HepG2 (cell line): ENCODE measurements around the gene NOP9. TPM values are rescaled to one million over a fixed set of nuclear protein-coding genes. Genes with fewer than 3 reads are reported as not detected.

Source experiments
- ATAC-seq: fragments of 200-7000 bp; cut with Tn5 transposase; 3 replicates; pipeline ENCODE4 v1.9.1; 2020; ENCODE audit warnings: mild to moderate bottlenecking, moderate library complexity
- BruUV-seq: library from RNA; stranded (reverse); fragments of 400-500 nt; replicated peaks from 2 replicates; lab custom pipeline; 2021; lab: Mats Ljungman, UMichigan
- CTCF ChIA-PET: fragments of 300-600 bp; formaldehyde crosslinking; extraction: SDS; loops from one replicate; lab custom pipeline; 2021; ENCODE audit warnings: low total read pairs, inconsistent platforms, low intra/inter-chr PET ratio; lab: Yijun Ruan, JAX
- POLR2A ChIA-PET: fragments of 350-600 bp; sonication (Branson Sonifier 250); formaldehyde crosslinking; loops from one replicate; lab custom pipeline; 2020; ENCODE audit warnings: antibody characterized with exemption, inconsistent platforms; lab: Yijun Ruan, JAX
- DNase-seq: peaks from one replicate; pipeline ENCODE4 v3.0.0-alpha.2; 2015; ENCODE audit warnings: low spot score
- FAIRE-seq: peaks from 3 replicates; lab custom pipeline; 2011; peaks lifted over from hg19 to GRCh38; lab: Jason Lieb, UNC
- H2AFZ ChIP-seq: one replicate; pipeline ENCODE4 v1.6.1; 2011; ENCODE audit warnings: low read length, inconsistent platforms
- H3K27ac ChIP-seq: fragments of 300-600 bp; 3 replicates; pipeline ENCODE4 v1.8.0; 2011; ENCODE audit warnings: mixed run types, mild to moderate bottlenecking, mixed read lengths, low read length, inconsistent platforms; ENCODE audit not compliant: insufficient read depth; ENCODE audit errors: extremely low read length
- H3K27me3 ChIP-seq, 2 experiments: fragments of 200-600 bp in 1 of 2; 2 replicates in 1 of 2; 3 replicates in 1 of 2; pipeline versions ENCODE4 v1.6.0 to v1.8.0; 2011; ENCODE audit warnings: low read length in 2 of 2, mild to moderate bottlenecking in 2 of 2, moderate library complexity in 2 of 2, inconsistent platforms in 1 of 2; ENCODE audit not compliant: insufficient read depth in 2 of 2, control insufficient read depth in 1 of 2
- H3K36me3 ChIP-seq, 2 experiments: fragments of 200-600 bp in 1 of 2; replicated peaks in 1 of 2; 2 replicates in 1 of 2; 3 replicates in 1 of 2; pipeline versions ENCODE4 v1.5.1 to v1.8.0; 2011; ENCODE audit warnings: low read length in 2 of 2, inconsistent platforms in 1 of 2; ENCODE audit not compliant: insufficient read depth in 2 of 2, control insufficient read depth in 1 of 2
- H3K4me1 ChIP-seq: 2 replicates; pipeline ENCODE4 v1.5.1; 2012; ENCODE audit warnings: low read length, inconsistent platforms; ENCODE audit not compliant: insufficient read depth
- H3K4me2 ChIP-seq: 2 replicates; pipeline ENCODE4 v1.6.0; 2011; ENCODE audit warnings: low read depth, low read length, inconsistent platforms
- H3K4me3 ChIP-seq, 3 experiments: fragments of 200-600 bp in 1 of 3; sonication (generic), shearing (Covaris generic) in 1 of 3; replicated peaks in 1 of 3; 2 replicates each; pipeline ENCODE4 v1.5.1; 2011 to 2016; ENCODE audit warnings: low read length in 3 of 3, inconsistent platforms in 2 of 3, low read depth in 2 of 3, mild to moderate bottlenecking in 2 of 3, control low read depth in 1 of 3, mixed read lengths in 1 of 3; ENCODE audit not compliant: insufficient read depth in 1 of 3
- H3K79me2 ChIP-seq: one replicate; pipeline ENCODE4 v1.6.1; 2011; ENCODE audit warnings: low read length, inconsistent platforms; ENCODE audit not compliant: insufficient read depth
- H3K9ac ChIP-seq: 2 replicates; pipeline ENCODE4 v1.6.0; 2011; ENCODE audit warnings: mild to moderate bottlenecking, low read depth, low read length, inconsistent platforms; ENCODE audit not compliant: insufficient read depth
- H3K9me3 ChIP-seq: 2 replicates; pipeline ENCODE4 v1.5.1; 2012; ENCODE audit warnings: mild to moderate bottlenecking, low read length
- H4K20me1 ChIP-seq: 2 replicates; pipeline ENCODE4 v1.6.0; 2011; ENCODE audit warnings: inconsistent platforms, mild to moderate bottlenecking, low read length, moderate library complexity; ENCODE audit not compliant: insufficient read depth
- AGO1 ChIP-seq: fragments of 200-400 bp; formaldehyde crosslinking; IDR thresholded peaks from 2 replicates; pipeline ENCODE4 v1.6.1; 2017; ENCODE audit warnings: mild to moderate bottlenecking, low read depth, low read length, moderate library complexity; ENCODE audit not compliant: poor library complexity, severe bottlenecking
- AGO2 ChIP-seq: fragments of 200-400 bp; formaldehyde crosslinking; optimal IDR thresholded peaks from 2 replicates; pipeline ENCODE3; 2017; ENCODE audit warnings: mild to moderate bottlenecking, low read depth, low read length, moderate library complexity
- KDM2A ChIP-seq: sonication (generic); formaldehyde crosslinking; IDR thresholded peaks from 2 replicates; pipeline ENCODE4 v1.4.0; 2020; ENCODE audit warnings: low read depth, missing genetic modification reagents, borderline replicate concordance
- MAFF ChIP-seq: IDR thresholded peaks from 2 replicates; pipeline ENCODE4 v1.6.1; 2011; ENCODE audit warnings: low read depth, low read length, improper control_type of control experiment
- MTA1 ChIP-seq: sonication (generic); formaldehyde crosslinking; IDR thresholded peaks from 2 replicates; pipeline ENCODE4 v1.4.0; 2020; ENCODE audit warnings: missing genetic modification reagents, mild to moderate bottlenecking, borderline replicate concordance
- NAIF1 ChIP-seq: sonication (generic); formaldehyde crosslinking; IDR thresholded peaks from 2 replicates; pipeline ENCODE4 v1.5.0; 2020; ENCODE audit warnings: mild to moderate bottlenecking, missing genetic modification reagents, borderline replicate concordance
- ZMYM2 ChIP-seq: sonication (generic); formaldehyde crosslinking; IDR thresholded peaks from 2 replicates; pipeline ENCODE4 v1.8.0; 2022; ENCODE audit warnings: mild to moderate bottlenecking, missing genetic modification reagents
- ZNF10 ChIP-seq: sonication (generic); formaldehyde crosslinking; IDR thresholded peaks from 2 replicates; pipeline ENCODE4 v1.4.0; 2020; ENCODE audit warnings: mild to moderate bottlenecking, low read depth, missing genetic modification reagents, borderline replicate concordance
- ZNF224 ChIP-seq: sonication (generic); formaldehyde crosslinking; IDR thresholded peaks from 2 replicates; pipeline ENCODE4 v1.5.0; 2020; ENCODE audit warnings: mild to moderate bottlenecking, missing genetic modification reagents
- WGBS: methylation state at CpG from one replicate; pipeline ENCODE4 v1.1.6; 2017; ENCODE audit warnings: low lambda C conversion rate; 5-methylcytosine and 5-hydroxymethylcytosine counted together
- in situ Hi-C: cut with HindIII; loops from 2 replicates; pipeline ENCODE4 v1.10.0; 2017; ENCODE audit warnings: low pct_unique_long_range_greater_than_20kb; ENCODE audit not compliant: extremely low pct_ligation_motif_present
- intact Hi-C: fragments of 100-400 bp; cut with micrococcal nuclease; formaldehyde crosslinking; loops from one replicate; pipeline ENCODE4 v1.10.0; 2022; ENCODE audit not compliant: unreplicated experiment
- polyA plus RNA-seq, 8 experiments: library from polyadenylated mRNA; depleted of rRNA in 3 of 8; stranded (reverse) in 7 of 8; unstranded in 1 of 8; fragments of >200 nt; fragmentation: Illumina TruSeq in 4 of 8; extraction: Trizol in 4 of 8; gene quantifications; 2 replicates each; pipeline versions ENCODE4 v1.2.1 to v1.2.3, GENCODE V29; 2011 to 2016; ENCODE audit warnings: low read depth in 4 of 8, missing spikeins in 1 of 8, mixed read lengths in 1 of 8; ENCODE audit not compliant: insufficient read depth in 1 of 8
- total RNA-seq, 5 experiments: library from RNA; depleted of rRNA; stranded (reverse); fragments of >200 nt; fragmentation: Illumina TruSeq; extraction: Trizol; gene quantifications; 2 replicates each; pipeline ENCODE4 v1.2.3, GENCODE V29; 2016; ENCODE audit warnings: low read depth in 1 of 5
- TF ChIP-seq, protein P1 (sequence below): sonication (generic); formaldehyde crosslinking; conservative IDR thresholded peaks from 2 replicates; pipeline ENCODE4 v1.8.1; 2023; ENCODE audit warnings: missing genetic modification reagents
- TF ChIP-seq, protein P2 (sequence below): sonication (generic); formaldehyde crosslinking; IDR thresholded peaks from 2 replicates; pipeline ENCODE4 v1.4.0; 2020; ENCODE audit warnings: missing genetic modification reagents

Gene NOP9
- total and polyA plus RNA-seq, 2 of the 13 experiments (the other 11 are each of a cell fraction or from before 2014, with no cell fraction given) = 24.5 to 61.6 TPM

DNA sequence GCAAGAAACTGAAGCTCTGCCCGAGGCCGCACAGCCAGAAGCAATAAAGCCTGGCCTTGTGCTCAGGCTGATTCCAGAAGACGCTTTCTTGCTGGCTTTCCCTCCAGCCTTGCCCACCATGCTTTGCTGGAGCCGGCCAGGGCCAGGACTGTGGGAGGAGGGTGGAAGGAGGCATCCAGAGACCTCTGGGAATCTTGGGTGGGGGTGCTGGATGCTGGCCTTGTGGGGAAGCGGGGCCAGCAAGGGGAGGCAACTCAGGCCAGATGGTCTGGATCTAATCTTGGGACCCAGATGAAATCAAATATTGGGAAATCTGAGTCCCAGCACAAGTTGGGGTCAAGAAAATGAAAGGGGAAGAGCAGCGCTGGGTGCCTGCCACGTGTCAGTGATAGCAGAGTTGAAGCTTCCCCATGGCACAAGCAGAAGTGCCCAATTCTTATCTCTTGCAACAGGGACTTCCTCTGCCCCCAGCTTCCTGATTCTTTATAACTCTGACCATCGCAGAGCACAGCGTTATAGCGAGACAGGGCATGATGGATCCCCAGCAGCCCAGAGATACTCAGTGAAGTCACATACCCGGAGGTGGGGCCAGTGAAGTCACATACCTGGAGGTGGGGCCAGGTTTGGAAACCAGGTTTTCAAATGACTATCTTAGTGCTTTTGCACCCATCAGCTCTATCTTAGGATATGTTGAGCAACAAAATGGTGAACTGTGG, 21.9 kb upstream of the NOP9 start:
- FAIRE-seq (no peak), DNase-seq (no peak), ATAC-seq (no peak)
- Histone ChIP-seq H3K27me3 (no peaks in the 10 kb centered on the region), H3K4me1 (peaks cover 2% of the 10 kb centered on the region), H3K4me2 (no peak overlapping the region), H3K36me3 (no peaks in the 10 kb centered on the region), H3K9me3 (no peaks in the 10 kb centered on the region), H3K9ac (no peak overlapping the region), H4K20me1 (no peaks in the 10 kb centered on the region), H2AFZ (no peak overlapping the region), H3K79me2 (peaks cover 2% of the 10 kb centered on the region), H3K4me3 (no peak overlapping the region), H3K27ac (no peak overlapping the region)
- in situ Hi-C loops = no loop called here
- POLR2A ChIA-PET = interaction anchor here (4.8 kb wide), 1 partner anchor 7 kb away, joined by 27 read pairs; the partner anchor contains the start of gene RABGGTA
- no TSS peak for BruUV-seq
- CTCF ChIA-PET = no interaction called here
- TF ChIP-seq, protein P1, sequence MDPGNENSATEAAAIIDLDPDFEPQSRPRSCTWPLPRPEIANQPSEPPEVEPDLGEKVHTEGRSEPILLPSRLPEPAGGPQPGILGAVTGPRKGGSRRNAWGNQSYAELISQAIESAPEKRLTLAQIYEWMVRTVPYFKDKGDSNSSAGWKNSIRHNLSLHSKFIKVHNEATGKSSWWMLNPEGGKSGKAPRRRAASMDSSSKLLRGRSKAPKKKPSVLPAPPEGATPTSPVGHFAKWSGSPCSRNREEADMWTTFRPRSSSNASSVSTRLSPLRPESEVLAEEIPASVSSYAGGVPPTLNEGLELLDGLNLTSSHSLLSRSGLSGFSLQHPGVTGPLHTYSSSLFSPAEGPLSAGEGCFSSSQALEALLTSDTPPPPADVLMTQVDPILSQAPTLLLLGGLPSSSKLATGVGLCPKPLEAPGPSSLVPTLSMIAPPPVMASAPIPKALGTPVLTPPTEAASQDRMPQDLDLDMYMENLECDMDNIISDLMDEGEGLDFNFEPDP (CRISPR knock-in tag) = 0 out of 2 replicates have a peak, but pooled peaks have one; percentile 82
- TF ChIP-seq MTA1 (CRISPR knock-in tag) (0 out of 2 replicates have a peak, but pooled peaks have one; percentile 26), AGO2 (peak; percentile 29), ZNF224 (CRISPR knock-in tag) (no peak), ZNF10 (CRISPR knock-in tag) (0 out of 2 replicates have a peak, but pooled peaks have one; percentile 34), MAFF (no peak), KDM2A (CRISPR knock-in tag) (no peak), ZMYM2 (CRISPR knock-in tag) (no peak), AGO1 (no peak), NAIF1 (CRISPR knock-in tag) (no peak)
- TF ChIP-seq, protein P2, sequence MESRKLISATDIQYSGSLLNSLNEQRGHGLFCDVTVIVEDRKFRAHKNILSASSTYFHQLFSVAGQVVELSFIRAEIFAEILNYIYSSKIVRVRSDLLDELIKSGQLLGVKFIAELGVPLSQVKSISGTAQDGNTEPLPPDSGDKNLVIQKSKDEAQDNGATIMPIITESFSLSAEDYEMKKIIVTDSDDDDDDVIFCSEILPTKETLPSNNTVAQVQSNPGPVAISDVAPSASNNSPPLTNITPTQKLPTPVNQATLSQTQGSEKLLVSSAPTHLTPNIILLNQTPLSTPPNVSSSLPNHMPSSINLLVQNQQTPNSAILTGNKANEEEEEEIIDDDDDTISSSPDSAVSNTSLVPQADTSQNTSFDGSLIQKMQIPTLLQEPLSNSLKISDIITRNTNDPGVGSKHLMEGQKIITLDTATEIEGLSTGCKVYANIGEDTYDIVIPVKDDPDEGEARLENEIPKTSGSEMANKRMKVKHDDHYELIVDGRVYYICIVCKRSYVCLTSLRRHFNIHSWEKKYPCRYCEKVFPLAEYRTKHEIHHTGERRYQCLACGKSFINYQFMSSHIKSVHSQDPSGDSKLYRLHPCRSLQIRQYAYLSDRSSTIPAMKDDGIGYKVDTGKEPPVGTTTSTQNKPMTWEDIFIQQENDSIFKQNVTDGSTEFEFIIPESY (CRISPR knock-in tag) = no peak
- WGBS = 94% methylated on average over 11 of the region's 11 CpGs
- intact Hi-C loops = no loop called here
